Mesendoderm (in vitro differentiated cells): ENCODE results near the gene SOCS6.
A peak's percentile ranks its signal among the peaks of the same experiment; 100 is the strongest.
"Not testable (repeated sequence)": the region's sequence is repeated elsewhere in the genome, so short reads cannot be mapped to it uniquely, and the experiment has no call there.

Source experiments
- DNase-seq: peaks from one replicate; pipeline ENCODE4 v3.0.0; 2013
- H2AK5ac ChIP-seq: 2 replicates; pipeline ENCODE4 v1.6.1; 2013; ENCODE audit warnings: low read length, inconsistent platforms
- H2BK120ac ChIP-seq: 2 replicates; pipeline ENCODE4 v1.6.1; 2013; ENCODE audit warnings: low read depth, mild to moderate bottlenecking, low read length, moderate library complexity, mixed read lengths
- H2BK15ac ChIP-seq: replicated peaks from 2 replicates; pipeline ENCODE4 v1.6.1; 2013; ENCODE audit warnings: low read depth, mild to moderate bottlenecking, moderate library complexity
- H2BK5ac ChIP-seq: 2 replicates; pipeline ENCODE4 v1.6.1; 2013; ENCODE audit warnings: low read length, inconsistent platforms
- H3K18ac ChIP-seq: 2 replicates; pipeline ENCODE4 v1.6.1; 2013; ENCODE audit warnings: mild to moderate bottlenecking, low read length, mixed read lengths
- H3K23ac ChIP-seq: one replicate; pipeline ENCODE4 v1.6.1; 2013; ENCODE audit warnings: low read length
- H3K27ac ChIP-seq: 2 replicates; pipeline ENCODE4 v1.5.1; 2013; ENCODE audit warnings: low read depth, mild to moderate bottlenecking, inconsistent platforms, low read length, moderate library complexity
- H3K27me3 ChIP-seq: 2 replicates; pipeline ENCODE4 v1.6.1; 2013; ENCODE audit warnings: low read length, control low read depth, mild to moderate bottlenecking, inconsistent platforms; ENCODE audit not compliant: insufficient read depth, poor library complexity
- H3K36me3 ChIP-seq: 2 replicates; pipeline ENCODE4 v1.6.1; 2013; ENCODE audit warnings: low read length, inconsistent platforms; ENCODE audit not compliant: control insufficient read depth, insufficient read depth
- H3K4ac ChIP-seq: one replicate; pipeline ENCODE4 v1.6.1; 2013; ENCODE audit warnings: low read depth, mild to moderate bottlenecking, low read length, moderate library complexity
- H3K4me1 ChIP-seq: 2 replicates; pipeline ENCODE4 v1.6.1; 2013; ENCODE audit warnings: low read depth, low read length, inconsistent platforms; ENCODE audit not compliant: control insufficient read depth
- H3K4me2 ChIP-seq: 2 replicates; pipeline ENCODE4 v1.6.1; 2013; ENCODE audit warnings: low read length
- H3K4me3 ChIP-seq: 2 replicates; pipeline ENCODE4 v1.5.1; 2013; ENCODE audit warnings: mild to moderate bottlenecking, low read length
- H3K56ac ChIP-seq: one replicate; pipeline ENCODE4 v1.6.1; 2013; ENCODE audit warnings: low read length
- H3K79me1 ChIP-seq: 2 replicates; pipeline ENCODE4 v1.6.1; 2013; ENCODE audit warnings: low read length, inconsistent platforms
- H3K79me2 ChIP-seq: 2 replicates; pipeline ENCODE4 v1.6.1; 2013; ENCODE audit warnings: mild to moderate bottlenecking, low read length; ENCODE audit not compliant: control insufficient read depth, insufficient read depth
- H3K9ac ChIP-seq: 2 replicates; pipeline ENCODE4 v1.6.1; 2013; ENCODE audit warnings: low read length, inconsistent platforms
- H4K5ac ChIP-seq: one replicate; pipeline ENCODE4 v1.6.1; 2013; ENCODE audit warnings: low read length
- H4K8ac ChIP-seq: one replicate; pipeline ENCODE4 v1.6.1; 2013; ENCODE audit warnings: low read depth, mild to moderate bottlenecking, control low read depth, low read length, moderate library complexity
- WGBS: extraction: QIAGEN DNeasy Blood & Tissue Kit; methylation state at CpG from one replicate; pipeline ENCODE4 v1.1.7; 2013; ENCODE audit warnings: low lambda C conversion rate, missing lambda C conversion rate; ENCODE audit not compliant: insufficient coverage; ENCODE audit errors: extremely low coverage; 5-methylcytosine and 5-hydroxymethylcytosine counted together

Gene SOCS6

GRCh38 chr18:70366174-70366573, 77.3 kb downstream of the SOCS6 start:
- Histone ChIP-seq H4K8ac (no peak overlapping the region), H4K5ac (peak overlapping the region; percentile 53), H3K79me1 (no peaks in the 10 kb centered on the region), H3K56ac (peak overlapping the region; percentile 80), H3K27me3 (no peaks in the 10 kb centered on the region), H3K4me1 (peaks cover 15% of the 10 kb centered on the region), H2BK120ac (peak overlapping the region; percentile 93), H2AK5ac (no peak overlapping the region), H3K4me2 (no peak overlapping the region), H3K36me3 (no peaks in the 10 kb centered on the region), H3K4me3 (no peak overlapping the region), H3K23ac (no peak overlapping the region), H3K18ac (peak overlapping the region; percentile 99), H3K4ac (no peak overlapping the region), H2BK15ac (no peak overlapping the region), H2BK5ac (peak overlapping the region; percentile 96), H3K27ac (peak overlapping the region; percentile 95), H3K79me2 (no peaks in the 10 kb centered on the region), H3K9ac (no peak overlapping the region)
- peak; percentile 98 for DNase-seq
- WGBS, result no CpG with 5 or more reads among the region's 2 CpGs

GRCh38 chr18:70366670-70367069, 77.8 kb downstream of the SOCS6 start:
- no CpG with 5 or more reads among the region's 7 CpGs for WGBS
- H3K27me3 ChIP-seq, result no peaks in the 10 kb centered on the region

GRCh38 chr18:70367344-70367743, 78.5 kb downstream of the SOCS6 start:
- not testable (repeated sequence) for H3K9ac ChIP-seq, H3K23ac ChIP-seq, H2BK15ac ChIP-seq, H3K4me2 ChIP-seq, H3K79me1 ChIP-seq, H4K5ac ChIP-seq, H2AK5ac ChIP-seq, H3K56ac ChIP-seq, H4K8ac ChIP-seq, H3K79me2 ChIP-seq, H3K27me3 ChIP-seq, H2BK5ac ChIP-seq, H3K4me3 ChIP-seq, H3K36me3 ChIP-seq
- Histone ChIP-seq H3K4ac (peak overlapping the region; percentile 79), H3K4me1 (peaks cover 14% of the 10 kb centered on the region), H2BK120ac (peak overlapping the region; percentile 97), H3K27ac (peak overlapping the region; percentile 46), H3K18ac (peak overlapping the region; percentile 97)
- no CpG with 5 or more reads among the region's 3 CpGs for WGBS
- peak; percentile 75 for DNase-seq

More at GRCh38 chr18:70366670-70367069, 77.8 kb downstream of the SOCS6 start:
- Histone ChIP-seq H3K9ac (peak overlapping the region; percentile 3), H3K79me1 (no peaks in the 10 kb centered on the region), H4K8ac (no peak overlapping the region), H3K79me2 (no peaks in the 10 kb centered on the region), H3K4me3 (no peak overlapping the region), H3K36me3 (no peaks in the 10 kb centered on the region), H3K23ac (no peak overlapping the region), H2AK5ac (peak overlapping the region; percentile 3), H3K27ac (peak overlapping the region; percentile 95), H3K4ac (peak overlapping the region; percentile 94), H2BK120ac (peak overlapping the region; percentile 93), H3K4me2 (no peak overlapping the region), H2BK15ac (no peak overlapping the region), H3K18ac (peak overlapping the region; percentile 85), H4K5ac (peak overlapping the region; percentile 53), H3K4me1 (peaks cover 15% of the 10 kb centered on the region), H3K56ac (peak overlapping the region; percentile 77), H2BK5ac (peak overlapping the region; percentile 95)
- DNase-seq, result peak; percentile 64

GRCh38 chr18:70368903-70369302, 80.1 kb downstream of the SOCS6 start:
- Histone ChIP-seq H3K56ac (no peak overlapping the region), H3K27me3 (no peaks in the 10 kb centered on the region), H3K79me1 (no peaks in the 10 kb centered on the region), H4K5ac (no peak overlapping the region), H2BK5ac (no peak overlapping the region), H3K18ac (no peak overlapping the region), H3K4me1 (peaks cover 13% of the 10 kb centered on the region), H3K79me2 (no peaks in the 10 kb centered on the region), H3K36me3 (no peaks in the 10 kb centered on the region), H4K8ac (no peak overlapping the region), H2AK5ac (no peak overlapping the region), H2BK120ac (no peak overlapping the region), H3K4me2 (no peak overlapping the region), H3K27ac (no peak overlapping the region), H3K4ac (no peak overlapping the region), H3K9ac (no peak overlapping the region), H3K4me3 (no peak overlapping the region), H3K23ac (no peak overlapping the region), H2BK15ac (peak overlapping the region; percentile 92)
- no CpG with 5 or more reads among the region's 1 CpG for WGBS
- no peak for DNase-seq

GRCh38 chr18:70370762-70371733, 82.2 kb downstream of the SOCS6 start:
- H3K18ac ChIP-seq, result no peak overlapping the region
- H4K5ac ChIP-seq, result no peak overlapping the region
- no peak overlapping the region for H2BK120ac ChIP-seq
- H3K23ac ChIP-seq, result no peak overlapping the region
- no peak overlapping the region for H2BK15ac ChIP-seq
- H3K79me2 ChIP-seq, result no peaks in the 10 kb centered on the region
- 100% methylated on average over 2 of the region's 9 CpGs for WGBS
- no peak overlapping the region for H3K4me2 ChIP-seq
- H2BK5ac ChIP-seq, result no peak overlapping the region
- no peak for DNase-seq
- peaks cover 5% of the 10 kb centered on the region for H3K4me1 ChIP-seq
- H3K56ac ChIP-seq, result no peak overlapping the region
- H3K4ac ChIP-seq, result no peak overlapping the region
- no peak overlapping the region for H3K4me3 ChIP-seq
- H3K9ac ChIP-seq, result no peak overlapping the region
- no peak overlapping the region for H2AK5ac ChIP-seq
- H3K79me1 ChIP-seq, result no peaks in the 10 kb centered on the region
- no peaks in the 10 kb centered on the region for H3K36me3 ChIP-seq
- no peaks in the 10 kb centered on the region for H3K27me3 ChIP-seq
- no peak overlapping the region for H3K27ac ChIP-seq
- no peak overlapping the region for H4K8ac ChIP-seq
